ENCODE measurements around the gene FAM237B. TPM values are rescaled to one million over a fixed set of nuclear protein-coding genes. Genes with fewer than 3 reads are reported as not detected.

Gene FAM237B
- total and polyA plus RNA-seq, 2 of the 8 experiments (the other 6 are each of a cell fraction or from before 2014, with no cell fraction given): not detected

- DNase-seq (ENCODE audit: low read depth in 1 of 2, low spot score in 2 of 2) (no peak), FAIRE-seq (no peak)
- Histone ChIP-seq H4K20me1 (replicated peaks in 1 of 2; ENCODE audit: control insufficient read depth in 1 of 2, insufficient read depth in 2 of 2, low read length in 2 of 2) (no peaks in the 10 kb centered on the region), H3K9me3 (ENCODE audit: insufficient read depth in 2 of 2, low read depth in 1 of 2, low read length in 1 of 2) (no peaks in the 10 kb centered on the region), H3K27me3 (replicated peaks in 1 of 4; ENCODE audit: control insufficient read depth in 3 of 4, extremely low read depth in 1 of 4, insufficient read depth in 3 of 4, low read length in 3 of 4) (no peaks in the 10 kb centered on the region), H2BK120ac (replicated peaks; ENCODE audit: low read depth, low read length) (no peak overlapping the region), H3K9ac (replicated peaks in 1 of 4; ENCODE audit: extremely low read depth in 1 of 4, low read depth in 3 of 4, low read length in 3 of 4) (no peak overlapping the region), H3K23me2 (ENCODE audit: low read depth, low read length) (no peaks in the 10 kb centered on the region), H3K79me1 (ENCODE audit: low read depth, low read length) (no peaks in the 10 kb centered on the region), H3K56ac (replicated peaks; ENCODE audit: insufficient read length, low read depth, low read length) (no peak overlapping the region), H2AK5ac (ENCODE audit: low read depth, low read length) (no peak overlapping the region), H2BK12ac (ENCODE audit: low read depth, low read length) (no peak overlapping the region), H2BK20ac (ENCODE audit: low read length) (no peak overlapping the region), H3K18ac (ENCODE audit: extremely low read depth, low read length) (no peak overlapping the region), H3K79me2 (ENCODE audit: control insufficient read depth in 1 of 2, insufficient read depth in 2 of 2, low read length in 2 of 2) (no peaks in the 10 kb centered on the region), H3K23ac (ENCODE audit: insufficient read length) (no peak overlapping the region), H4K91ac (replicated peaks; ENCODE audit: insufficient read length, low read length) (no peak overlapping the region), H3K4me3 (ENCODE audit: extremely low read depth in 1 of 4, insufficient read depth in 2 of 4, low read depth in 3 of 4, low read length in 4 of 4) (no peak overlapping the region), H2BK15ac (ENCODE audit: low read length) (no peak overlapping the region), H3K14ac (ENCODE audit: insufficient read length) (no peak overlapping the region), H3K4me1 (replicated peaks in 1 of 4; ENCODE audit: control insufficient read depth in 3 of 4, insufficient read depth in 4 of 4, low read length in 3 of 4) (no peaks in the 10 kb centered on the region), H2AFZ (ENCODE audit: low read length) (no peak overlapping the region), H4K5ac (ENCODE audit: insufficient read length, low read depth, low read length) (no peak overlapping the region), H3K4me2 (ENCODE audit: insufficient read depth in 1 of 2, low read depth in 2 of 2, low read length in 2 of 2) (no peak overlapping the region), H4K8ac (ENCODE audit: extremely low read depth, insufficient read depth, low read length) (no peak overlapping the region), H3K27ac (ENCODE audit: low read depth, low read length) (no peak overlapping the region), H2BK5ac (ENCODE audit: low read depth, low read length) (no peak overlapping the region), H3K36me3 (ENCODE audit: control insufficient read depth in 2 of 4, insufficient read depth in 4 of 4, low read length in 3 of 4) (no peaks in the 10 kb centered on the region), H3K4ac (replicated peaks; ENCODE audit: insufficient read length, low read depth, low read length) (no peak overlapping the region)
- CTCF ChIA-PET (ENCODE audit: partially characterized antibody): interaction anchor here (0.9 to 1.3 kb wide), 2 partner anchors 16 to 114 kb away, joined by 3 read pairs; partner anchors contain the start of gene STEAP1
- POLR2A ChIA-PET (ENCODE audit: partially characterized antibody): no interaction called here
- 86% methylated on average over 5 of the region's 5 CpGs; no CpG with 5 or more reads in 1 of the 2 experiments for WGBS, 2 experiments (ENCODE audit: extremely low coverage in 1 of 2, insufficient coverage in 1 of 2, insufficient read length in 1 of 2, insufficient replicate concordance in 2 of 2, low coverage in 1 of 2, low lambda C conversion rate in 2 of 2, missing lambda C conversion rate in 1 of 2)
- TF ChIP-seq BRCA1 (IDR thresholded peaks at IDR 0.05; ENCODE audit: low read depth, low read length) (no peak), TAF7 (optimal IDR thresholded peaks at IDR 0.05; ENCODE audit: borderline replicate concordance, low read depth, low read length) (no peak), E2F6 (IDR thresholded peaks at IDR 0.05) (no peak), TBP (IDR thresholded peaks at IDR 0.05; ENCODE audit: low read depth, low read length) (no peak), CBX8 (IDR thresholded peaks at IDR 0.05; ENCODE audit: borderline replicate concordance, low read depth, low read length) (no peak), SIRT6 (IDR thresholded peaks at IDR 0.05; ENCODE audit: low read length) (no peak), ATF2 (IDR thresholded peaks at IDR 0.05; ENCODE audit: low read length) (no peak), SP4 (IDR thresholded peaks at IDR 0.05; ENCODE audit: low read length) (no peak), BCL11A (IDR thresholded peaks at IDR 0.05; ENCODE audit: low read depth in 2 of 2, low read length in 2 of 2) (no peak), JUND (IDR thresholded peaks at IDR 0.05; ENCODE audit: low read length) (no peak), SP2 (IDR thresholded peaks at IDR 0.05; ENCODE audit: low read length) (no peak), SAP30 (IDR thresholded peaks at IDR 0.05; ENCODE audit: insufficient read depth, insufficient replicate concordance, low read length) (no peak)
Observed at GRCh38 chr7:90267263-90267858, 53.7 kb downstream of the FAM237B start.
